ENCODE data around the gene RBM47. TPM values are rescaled to one million over a fixed set of nuclear protein-coding genes. Genes with fewer than 3 reads are reported as not detected.
"Not testable (repeated sequence)": the region's sequence is repeated elsewhere in the genome, so short reads cannot be mapped to it uniquely, and the experiment has no call there.

The RBM47 gene
- total RNA-seq, 1 donor from 2014 or later = 0.37 TPM

DNA sequence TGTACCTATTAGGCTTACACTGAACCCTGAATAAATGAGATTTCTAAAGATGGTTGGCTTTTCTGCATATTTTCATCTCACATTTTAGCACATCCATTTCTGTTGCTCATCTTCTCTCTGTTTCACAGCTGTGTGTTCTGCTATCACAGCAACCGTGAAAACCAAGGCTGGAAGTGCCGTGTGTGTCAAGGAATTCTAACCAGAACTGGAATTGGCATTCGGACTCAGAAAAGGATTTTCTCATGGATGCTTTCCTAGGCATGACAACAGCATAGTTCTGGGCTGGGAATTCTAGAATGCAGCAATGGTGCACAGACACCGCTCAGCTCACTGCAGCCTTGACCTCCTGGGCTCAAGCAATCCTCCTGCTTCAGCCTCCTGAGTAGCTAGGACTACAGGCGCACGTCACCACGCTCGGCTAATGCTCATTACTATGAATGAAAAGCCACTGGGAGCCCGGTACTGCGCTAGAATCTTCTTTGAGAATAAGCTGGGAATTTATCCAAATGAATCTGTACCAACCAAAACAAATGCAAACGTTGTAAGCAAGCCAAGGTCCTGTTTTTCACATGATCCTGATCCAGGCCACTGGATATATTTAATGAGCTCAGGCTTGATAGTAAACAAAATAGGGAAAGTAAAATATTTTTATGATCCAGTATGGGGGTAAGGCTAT is 105.2 kb downstream of the RBM47 start:
- H3K27me3 Mint-ChIP-seq (ENCODE audit: low read depth) = no peaks in the 10 kb centered on the region
- H3K4me3 Mint-ChIP-seq = no peak overlapping the region
- TF ChIP-seq, protein P1, sequence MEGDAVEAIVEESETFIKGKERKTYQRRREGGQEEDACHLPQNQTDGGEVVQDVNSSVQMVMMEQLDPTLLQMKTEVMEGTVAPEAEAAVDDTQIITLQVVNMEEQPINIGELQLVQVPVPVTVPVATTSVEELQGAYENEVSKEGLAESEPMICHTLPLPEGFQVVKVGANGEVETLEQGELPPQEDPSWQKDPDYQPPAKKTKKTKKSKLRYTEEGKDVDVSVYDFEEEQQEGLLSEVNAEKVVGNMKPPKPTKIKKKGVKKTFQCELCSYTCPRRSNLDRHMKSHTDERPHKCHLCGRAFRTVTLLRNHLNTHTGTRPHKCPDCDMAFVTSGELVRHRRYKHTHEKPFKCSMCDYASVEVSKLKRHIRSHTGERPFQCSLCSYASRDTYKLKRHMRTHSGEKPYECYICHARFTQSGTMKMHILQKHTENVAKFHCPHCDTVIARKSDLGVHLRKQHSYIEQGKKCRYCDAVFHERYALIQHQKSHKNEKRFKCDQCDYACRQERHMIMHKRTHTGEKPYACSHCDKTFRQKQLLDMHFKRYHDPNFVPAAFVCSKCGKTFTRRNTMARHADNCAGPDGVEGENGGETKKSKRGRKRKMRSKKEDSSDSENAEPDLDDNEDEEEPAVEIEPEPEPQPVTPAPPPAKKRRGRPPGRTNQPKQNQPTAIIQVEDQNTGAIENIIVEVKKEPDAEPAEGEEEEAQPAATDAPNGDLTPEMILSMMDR (conservative IDR thresholded peaks at IDR 0.05) = no peak
- H3K4me1 Mint-ChIP-seq = peaks cover 8% of the 10 kb centered on the region
- no peaks in the 10 kb centered on the region for H3K36me3 Mint-ChIP-seq (ENCODE audit: low read depth)
- peaks cover 4% of the 10 kb centered on the region for H3K9me3 Mint-ChIP-seq
- H3K27ac Mint-ChIP-seq (ENCODE audit: unreplicated experiment) = peak overlapping the region; percentile 27
- no peak for DNase-seq (ENCODE audit: low read depth, low spot score)

DNA sequence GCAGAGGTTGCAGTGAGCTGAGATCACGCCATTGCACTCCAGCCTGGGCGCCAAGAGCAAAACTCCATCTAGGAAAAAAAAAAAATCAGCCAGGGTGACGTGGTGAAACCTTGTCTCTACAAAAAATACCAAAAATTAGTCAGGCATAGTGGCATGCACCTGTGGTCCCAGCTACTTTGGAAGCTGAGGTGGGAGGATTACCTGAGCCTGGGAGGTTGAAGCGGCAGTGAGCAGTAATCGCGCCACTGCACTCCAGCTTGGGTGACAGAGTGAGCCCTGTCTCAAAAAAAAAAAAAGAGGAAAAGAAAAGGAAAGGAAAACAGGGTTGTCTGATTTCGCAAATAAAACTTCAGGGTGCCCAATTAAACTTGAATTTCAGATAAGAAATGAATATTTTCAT is 106.1 kb downstream of the RBM47 start:
- H3K9me3 Mint-ChIP-seq = peaks cover 4% of the 10 kb centered on the region
- TF ChIP-seq, protein P1 (conservative IDR thresholded peaks at IDR 0.05) = no peak
- no peak overlapping the region for H3K27ac Mint-ChIP-seq (ENCODE audit: unreplicated experiment)
- no peak overlapping the region for H3K4me3 Mint-ChIP-seq
- H3K4me1 Mint-ChIP-seq = peaks cover 8% of the 10 kb centered on the region
- DNase-seq (ENCODE audit: low read depth, low spot score) = no peak
- H3K36me3 Mint-ChIP-seq (ENCODE audit: low read depth) = no peaks in the 10 kb centered on the region
- no peaks in the 10 kb centered on the region for H3K27me3 Mint-ChIP-seq (ENCODE audit: low read depth)

DNA sequence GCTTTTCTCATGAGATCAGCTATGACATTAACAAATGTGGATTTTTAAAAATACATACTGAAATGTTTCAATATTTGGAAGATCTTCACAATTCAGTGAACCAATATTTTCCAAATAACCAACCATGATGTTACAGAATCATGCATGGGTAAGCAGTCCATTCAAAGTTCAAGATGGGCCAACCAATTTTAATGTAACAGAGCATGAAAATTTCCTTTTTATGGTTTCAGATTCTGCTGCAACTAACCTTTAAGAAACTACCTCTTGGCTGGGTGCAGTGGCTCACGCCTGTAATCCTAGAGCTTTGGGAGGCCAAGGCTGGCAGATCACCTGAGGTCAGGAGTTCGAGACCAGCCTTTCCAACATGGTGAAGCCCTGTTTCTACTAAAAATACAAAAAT is 107.7 kb downstream of the RBM47 start:
- H3K9me3 Mint-ChIP-seq = peaks cover 4% of the 10 kb centered on the region
- peaks cover 8% of the 10 kb centered on the region for H3K4me1 Mint-ChIP-seq
- DNase-seq (ENCODE audit: low read depth, low spot score) = no peak
- TF ChIP-seq, protein P1 (conservative IDR thresholded peaks at IDR 0.05) = no peak
- H3K36me3 Mint-ChIP-seq (ENCODE audit: low read depth) = no peaks in the 10 kb centered on the region
- no peak overlapping the region for H3K4me3 Mint-ChIP-seq
- no peak overlapping the region for H3K27ac Mint-ChIP-seq (ENCODE audit: unreplicated experiment)
- H3K27me3 Mint-ChIP-seq (ENCODE audit: low read depth) = no peaks in the 10 kb centered on the region

DNA sequence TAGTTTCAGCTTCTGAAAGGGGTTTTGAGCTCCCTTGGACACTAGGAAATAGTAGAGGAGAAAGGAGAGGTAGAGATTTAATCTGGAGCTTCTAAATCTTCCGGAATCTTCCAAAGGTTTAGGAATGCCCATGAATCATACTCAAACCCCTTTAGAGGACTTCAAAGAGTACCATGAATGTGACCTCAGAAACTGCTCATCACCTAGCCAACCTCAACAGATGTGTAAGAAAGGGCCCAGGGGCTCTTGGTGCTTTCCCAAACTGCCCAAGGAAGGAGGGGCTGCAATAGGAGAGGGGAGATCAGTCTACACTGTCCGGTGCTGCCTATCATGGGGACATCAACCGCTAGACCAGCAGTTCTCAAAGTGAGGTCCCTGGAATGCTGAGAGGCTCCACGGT is 109.1 kb downstream of the RBM47 start:
- peaks cover 10% of the 10 kb centered on the region for H3K4me1 Mint-ChIP-seq
- TF ChIP-seq, protein P1 (conservative IDR thresholded peaks at IDR 0.05) = no peak
- H3K36me3 Mint-ChIP-seq (ENCODE audit: low read depth) = no peaks in the 10 kb centered on the region
- H3K4me3 Mint-ChIP-seq = no peak overlapping the region
- peaks cover 4% of the 10 kb centered on the region for H3K9me3 Mint-ChIP-seq
- no peaks in the 10 kb centered on the region for H3K27me3 Mint-ChIP-seq (ENCODE audit: low read depth)
- DNase-seq (ENCODE audit: low read depth, low spot score) = no peak
- H3K27ac Mint-ChIP-seq (ENCODE audit: unreplicated experiment) = no peak overlapping the region

DNA sequence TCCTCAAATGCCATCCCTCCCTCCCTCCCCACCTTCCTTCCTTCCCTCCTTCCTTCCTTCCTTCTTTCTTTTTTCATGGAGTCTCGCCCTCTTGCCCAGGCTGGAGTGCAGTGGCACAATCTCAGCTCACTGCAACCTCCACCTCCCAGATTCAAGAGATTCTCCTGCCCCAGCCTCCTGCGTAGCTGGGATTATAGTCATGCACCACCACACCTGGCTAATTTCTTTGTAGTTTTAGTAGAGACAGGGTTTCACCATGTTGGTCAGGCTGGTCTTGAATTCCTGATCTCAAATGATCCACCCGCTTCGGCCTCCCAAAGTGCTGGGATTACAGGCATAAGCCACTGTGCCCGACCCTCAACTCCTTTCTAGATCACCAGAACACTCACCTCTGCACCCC is 112.6 kb downstream of the RBM47 start:
- H3K9me3 Mint-ChIP-seq; H3K36me3 Mint-ChIP-seq (ENCODE audit: low read depth); H3K27me3 Mint-ChIP-seq (ENCODE audit: low read depth); DNase-seq (ENCODE audit: low read depth, low spot score); H3K4me3 Mint-ChIP-seq; H3K27ac Mint-ChIP-seq (ENCODE audit: unreplicated experiment): not testable (repeated sequence)
- H3K4me1 Mint-ChIP-seq = peaks cover 19% of the 10 kb centered on the region

DNA sequence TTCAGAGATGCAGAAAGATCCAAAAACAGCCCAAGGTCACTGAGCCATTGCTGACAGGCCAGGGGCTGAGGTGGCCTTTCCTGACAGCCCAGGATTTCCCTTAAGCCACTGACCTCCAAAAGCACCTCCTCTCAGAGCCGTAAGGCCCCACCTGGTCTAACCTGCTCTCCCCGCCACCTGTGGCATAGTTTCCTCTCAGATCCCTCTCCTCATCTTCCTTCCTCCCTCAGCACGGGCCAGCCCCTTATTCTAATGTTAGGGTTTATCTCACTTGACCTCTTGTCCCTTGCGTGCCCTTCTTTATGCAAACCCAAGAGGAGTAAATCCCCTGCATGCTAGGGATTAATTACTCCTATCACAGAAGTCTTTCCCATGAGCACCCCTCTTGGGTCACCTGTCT is 113.0 kb downstream of the RBM47 start:
- TF ChIP-seq, protein P1 (conservative IDR thresholded peaks at IDR 0.05) = no peak
- DNase-seq (ENCODE audit: low read depth, low spot score) = no peak
- peaks cover 4% of the 10 kb centered on the region for H3K9me3 Mint-ChIP-seq
- no peaks in the 10 kb centered on the region for H3K36me3 Mint-ChIP-seq (ENCODE audit: low read depth)
- H3K27ac Mint-ChIP-seq (ENCODE audit: unreplicated experiment) = no peak overlapping the region
- no peaks in the 10 kb centered on the region for H3K27me3 Mint-ChIP-seq (ENCODE audit: low read depth)
- H3K4me1 Mint-ChIP-seq = peaks cover 19% of the 10 kb centered on the region
- no peak overlapping the region for H3K4me3 Mint-ChIP-seq
